Lower leg skin (tissue), 4 donors: ENCODE data around the gene ELMOD3. TPM values are rescaled to one million over a fixed set of nuclear protein-coding genes. Genes with fewer than 3 reads are reported as not detected.
"Not testable (repeated sequence)": the region's sequence is repeated elsewhere in the genome, so short reads cannot be mapped to it uniquely, and the experiment has no call there.

ENCODE experiments used
- DNase-seq, 2 donors: peaks; one replicate each; pipeline ENCODE4 v3.0.0-alpha.2; 2019; ENCODE audit warnings: low spot score in 2 of 2
- H3K4me3 ChIP-seq: fragments of 200-600 bp; sonication (generic); 2 replicates; pipeline ENCODE4 v1.5.1; 2017; ENCODE audit warnings: mild to moderate bottlenecking, low read depth; ENCODE audit not compliant: poor library complexity, severe bottlenecking
- CTCF ChIP-seq, 3 donors: fragments of 450-650 bp; IDR thresholded peaks; one replicate each; pipeline ENCODE4 v1.5.1; 2016; ENCODE audit warnings: antibody characterized with exemption in 3 of 3, mild to moderate bottlenecking in 3 of 3, moderate library complexity in 2 of 3
- POLR2A ChIP-seq, 2 donors: fragments of 450-650 bp; IDR thresholded peaks; one replicate each; pipeline ENCODE4 v1.6.1; 2016 to 2017; ENCODE audit warnings: antibody characterized with exemption in 2 of 2, mild to moderate bottlenecking in 1 of 2, moderate library complexity in 1 of 2
- WGBS, 2 donors: methylation state at CpG; one replicate each; pipeline ENCODE4 v1.1.5; 2018; 5-methylcytosine and 5-hydroxymethylcytosine counted together
- intact Hi-C: fragments of 100-400 bp; cut with DNase I; formaldehyde crosslinking; loops from one replicate; pipeline ENCODE4 v1.15.0; 2023; ENCODE audit warnings: low total_unique reads
- total RNA-seq, 4 donors: library from RNA; depleted of rRNA; stranded (reverse); fragments of >200 nt; gene quantifications; one replicate each; pipeline ENCODE4 v1.1.0, GENCODE V29; 2016

ELMOD3 gene
- total RNA-seq, 4 donors from 2014 or later = 10.0 to 26.1 (median 23.5) TPM

DNA sequence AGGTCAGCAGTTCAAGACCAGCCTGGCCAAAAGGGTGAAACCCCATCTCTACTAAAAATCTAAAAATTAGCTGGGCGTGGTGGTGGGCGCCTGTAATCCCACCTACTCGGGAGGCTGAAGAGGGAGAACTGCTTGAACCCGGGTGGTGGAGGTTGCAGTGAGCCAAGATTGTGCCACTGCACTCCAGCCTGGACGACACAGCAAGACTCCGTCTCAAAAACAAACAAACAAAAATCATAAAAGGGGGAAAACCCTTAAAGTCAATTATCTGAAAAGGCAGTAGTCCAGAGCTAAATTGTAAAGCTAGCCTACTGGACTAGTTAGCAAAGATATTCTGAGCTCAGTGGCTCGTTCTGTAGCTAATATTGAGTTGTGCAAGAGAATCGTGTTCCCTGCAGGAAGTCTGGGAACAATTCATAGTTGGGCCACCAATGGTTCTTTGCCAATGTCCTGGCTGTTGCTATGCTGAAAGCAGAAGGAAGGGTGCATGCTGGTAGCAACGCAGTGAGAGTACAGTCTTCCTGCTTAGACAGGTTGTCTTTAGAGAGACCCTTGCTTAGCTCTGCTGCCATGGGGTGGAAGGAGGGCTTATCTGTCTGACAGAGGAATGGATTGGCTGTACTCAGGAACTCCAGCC, 31.1 kb upstream of the ELMOD3 start:
- TF ChIP-seq POLR2A (IDR thresholded peaks at IDR 0.05) = no peak
- no peak for TF ChIP-seq CTCF (IDR thresholded peaks at IDR 0.05)
- DNase-seq = no peak
- intact Hi-C loops = no loop called here
- WGBS, 2 donors = 83 to 85% methylated on average over 9 of the region's 9 CpGs
- no peak overlapping the region for H3K4me3 ChIP-seq

DNA sequence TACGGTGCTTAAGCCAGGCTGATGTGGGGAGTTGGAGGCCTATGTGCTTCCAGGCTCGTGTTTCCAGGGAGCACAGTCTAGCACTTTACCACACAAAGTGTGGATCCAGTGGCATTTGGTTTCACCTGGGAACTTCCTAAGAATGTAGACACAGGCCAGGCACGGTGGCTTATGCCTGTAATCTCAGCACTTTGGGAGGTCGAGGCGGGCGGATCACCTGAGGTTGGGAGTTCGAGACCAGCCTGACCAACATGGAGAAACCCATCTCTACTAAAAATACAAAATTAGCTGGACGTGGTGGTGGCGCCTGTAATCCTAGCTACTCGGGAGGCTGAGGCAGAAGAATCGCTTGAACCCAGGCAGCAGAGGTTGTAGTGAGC, 30.6 kb upstream of the ELMOD3 start:
- intact Hi-C loops, DNase-seq, H3K4me3 ChIP-seq: not testable (repeated sequence)
- 95 to 97% methylated on average over 11 of the region's 11 CpGs for WGBS, 2 donors

- TF ChIP-seq POLR2A (IDR thresholded peaks at IDR 0.05) (no peak), CTCF (IDR thresholded peaks at IDR 0.05) (peak in 1 of 3 donors; percentile 8)
- no peak for DNase-seq
- intact Hi-C loops = no loop called here
- WGBS, 2 donors = 55 to 59% methylated on average over 10 of the region's 10 CpGs
- H3K4me3 ChIP-seq = no peak overlapping the region
Observed at GRCh38 chr2:85324639-85325465, 29.7 kb upstream of the ELMOD3 start.

GRCh38 chr2:85325466-85325811, 29.1 kb upstream of the ELMOD3 start:
- intact Hi-C loops = no loop called here
- 66 to 70% methylated on average over 9 of the region's 9 CpGs for WGBS, 2 donors
- TF ChIP-seq POLR2A (IDR thresholded peaks at IDR 0.05) = no peak
- no peak for DNase-seq
- no peak overlapping the region for H3K4me3 ChIP-seq

- no peak for DNase-seq
- 16 to 23% methylated on average over 31 to 32 of the region's 32 CpGs for WGBS, 2 donors
Observed at GRCh38 chr2:85326406-85327159, 28.0 kb upstream of the ELMOD3 start.

More at GRCh38 chr2:85326406-85327159, 28.0 kb upstream of the ELMOD3 start:
- intact Hi-C loops = no loop called here
- H3K4me3 ChIP-seq = peak overlapping the region; percentile 66
- TF ChIP-seq CTCF (IDR thresholded peaks at IDR 0.05) (no peak), POLR2A (IDR thresholded peaks at IDR 0.05) (no peak)
